GM12878 (cell line): ENCODE measurements around the gene SLC9A3. TPM values are rescaled to one million over a fixed set of nuclear protein-coding genes. Genes with fewer than 3 reads are reported as not detected.

ENCODE experiments used
- ATAC-seq: fragments of 200-7000 bp; cut with Tn5 transposase; 3 replicates; pipeline ENCODE4 v1.9.1; 2020; ENCODE audit warnings: mild to moderate bottlenecking, moderate library complexity
- BruUV-seq: library from RNA; stranded (reverse); fragments of 400-500 nt; replicated peaks from 2 replicates; lab custom pipeline; 2021; lab: Mats Ljungman, UMichigan
- CTCF ChIA-PET: fragments of 300-600 bp; sonication (Branson Sonifier 250); formaldehyde crosslinking; extraction: SDS; loops from one replicate; lab custom pipeline; 2021; ENCODE audit warnings: inconsistent platforms; lab: Yijun Ruan, JAX
- POLR2A ChIA-PET: fragments of 350-600 bp; formaldehyde crosslinking; extraction: SDS; loops from one replicate; lab custom pipeline; 2021; ENCODE audit warnings: inconsistent platforms; lab: Charles Lee
- RAD21 ChIA-PET: fragments of 300-600 bp; sonication (Branson Sonifier 250); formaldehyde crosslinking; loops from one replicate; lab custom pipeline; 2023; ENCODE audit warnings: antibody characterized with exemption; ENCODE audit not compliant: unreplicated experiment; lab: Charles Lee
- SMC1A ChIA-PET: fragments of 300-600 bp; sonication (Branson Sonifier 250); formaldehyde crosslinking; loops from one replicate; lab custom pipeline; 2023; ENCODE audit not compliant: unreplicated experiment, uncharacterized antibody; lab: Charles Lee
- DNase-seq: peaks from one replicate; pipeline ENCODE4 v3.0.0-alpha.2; 2011; ENCODE audit warnings: low read depth, low spot score
- FAIRE-seq: peaks from 3 replicates; lab custom pipeline; 2011; peaks lifted over from hg19 to GRCh38; lab: Jason Lieb, UNC
- H2AFZ ChIP-seq: 2 replicates; pipeline ENCODE4 v1.6.0; 2011; ENCODE audit warnings: low read depth, low read length, control low read depth; ENCODE audit not compliant: control insufficient read depth
- H3K27ac ChIP-seq: 2 replicates; pipeline ENCODE4 v1.5.1; 2011; ENCODE audit warnings: control low read depth; ENCODE audit not compliant: control insufficient read depth, insufficient read depth
- H3K27me3 ChIP-seq, 2 experiments: replicated peaks in 1 of 2; 2 replicates each; pipeline versions ENCODE4 v1.6.0 to v1.6.1; 2011; ENCODE audit warnings: low read length in 1 of 2; ENCODE audit not compliant: control insufficient read depth in 2 of 2, insufficient read depth in 2 of 2
- H3K36me3 ChIP-seq, 2 experiments: 2 replicates each; pipeline ENCODE4 v1.5.1; 2011; ENCODE audit warnings: low read length in 1 of 2; ENCODE audit not compliant: control insufficient read depth in 2 of 2, insufficient read depth in 2 of 2
- H3K4me1 ChIP-seq: 2 replicates; pipeline ENCODE4 v1.6.1; 2011; ENCODE audit warnings: mild to moderate bottlenecking, low read length, moderate library complexity, mixed read lengths; ENCODE audit not compliant: control insufficient read depth, insufficient read depth
- H3K4me2 ChIP-seq: 2 replicates; pipeline ENCODE4 v1.6.0; 2011; ENCODE audit warnings: control low read depth; ENCODE audit not compliant: control insufficient read depth, insufficient read depth
- H3K4me3 ChIP-seq: fragments of 200-600 bp; sonication (generic); 2 replicates; pipeline ENCODE4 v1.5.1; 2016
- H3K79me2 ChIP-seq: 2 replicates; pipeline ENCODE4 v1.6.0; 2011; ENCODE audit warnings: low read length; ENCODE audit not compliant: control insufficient read depth, insufficient read depth
- H3K9ac ChIP-seq: 2 replicates; pipeline ENCODE4 v1.8.0; 2011; ENCODE audit warnings: low read length, control low read depth, mixed read lengths; ENCODE audit not compliant: control insufficient read depth, insufficient read depth
- H3K9me3 ChIP-seq: replicated peaks from 3 replicates; pipeline ENCODE4 v1.5.1; 2011; ENCODE audit warnings: mild to moderate bottlenecking, low read length; ENCODE audit not compliant: control insufficient read depth, insufficient read depth
- H4K20me1 ChIP-seq: 2 replicates; pipeline ENCODE4 v1.6.0; 2011; ENCODE audit not compliant: control insufficient read depth, insufficient read depth
- CHD4 ChIP-seq: fragments of 200-600 bp; sonication (generic); IDR thresholded peaks from 2 replicates; pipeline ENCODE4 v1.6.1; 2016; ENCODE audit warnings: mild to moderate bottlenecking
- KAT2A ChIP-seq: conservative IDR thresholded peaks from 2 replicates; pipeline ENCODE4 v1.6.1; 2011; ENCODE audit warnings: low read depth, low read length; ENCODE audit not compliant: control insufficient read depth
- MYB ChIP-seq: fragments of 150-350 bp; IDR thresholded peaks from 2 replicates; pipeline ENCODE4 v1.6.1; 2014; ENCODE audit warnings: mild to moderate bottlenecking, low read depth, low read length, borderline replicate concordance
- NFXL1 ChIP-seq: fragments of 450-650 bp; IDR thresholded peaks from 2 replicates; pipeline ENCODE4 v1.6.1; 2017; ENCODE audit warnings: antibody characterized with exemption, mild to moderate bottlenecking, borderline replicate concordance
- NRF1 ChIP-seq: conservative IDR thresholded peaks from 2 replicates; pipeline ENCODE4 v1.6.1; 2011; ENCODE audit warnings: mild to moderate bottlenecking, low read depth, low read length, improper control_type of control experiment
- RAD21 ChIP-seq: IDR thresholded peaks from 2 replicates; pipeline ENCODE4 v1.6.1; 2011; ENCODE audit warnings: mild to moderate bottlenecking, low read depth, low read length, moderate library complexity; ENCODE audit not compliant: insufficient read depth
- RUNX3 ChIP-seq: IDR thresholded peaks from 2 replicates; pipeline ENCODE4 v1.6.1; 2012; ENCODE audit warnings: low read length, inconsistent platforms
- STAT1 ChIP-seq: fragments of 450-650 bp; conservative IDR thresholded peaks from 2 replicates; pipeline ENCODE4 v1.6.1; 2014; ENCODE audit warnings: antibody characterized with exemption, mild to moderate bottlenecking
- USF1 ChIP-seq: IDR thresholded peaks from 2 replicates; pipeline ENCODE4 v1.6.1; 2011; ENCODE audit warnings: borderline replicate concordance, low read depth, mild to moderate bottlenecking, moderate library complexity, mixed read lengths, low read length; ENCODE audit not compliant: insufficient read depth; ENCODE audit errors: extremely low read length
- WRNIP1 ChIP-seq: IDR thresholded peaks from 2 replicates; pipeline ENCODE4 v1.6.1; 2011; ENCODE audit warnings: low read depth, low read length, improper control_type of control experiment, borderline replicate concordance
- ZNF207 ChIP-seq: fragments of 450-650 bp; IDR thresholded peaks from 2 replicates; pipeline ENCODE4 v1.6.1; 2014; ENCODE audit warnings: antibody characterized with exemption, mild to moderate bottlenecking, borderline replicate concordance
- ZNF384 ChIP-seq: IDR thresholded peaks from 2 replicates; pipeline ENCODE4 v1.6.1; 2012; ENCODE audit warnings: low read depth, mild to moderate bottlenecking, low read length, improper control_type of control experiment, borderline replicate concordance
- WGBS: methylation state at CpG from one replicate; pipeline ENCODE4 v1.1.6; 2016; ENCODE audit warnings: low lambda C conversion rate; ENCODE audit not compliant: insufficient replicate concordance, insufficient coverage; ENCODE audit errors: missing lambda C conversion rate; 5-methylcytosine and 5-hydroxymethylcytosine counted together
- in situ Hi-C: fragments of 300-500 bp; cut with MboI; formaldehyde crosslinking; loops from 9 replicates; pipeline ENCODE4 v1.14.3; 2018; ENCODE audit warnings: mixed read lengths
- intact Hi-C: fragments of 100-400 bp; cut with micrococcal nuclease; formaldehyde crosslinking; loops from one replicate; pipeline ENCODE4 v1.14.2; 2022; ENCODE audit not compliant: unreplicated experiment
- polyA plus RNA-seq, 11 experiments: library from polyadenylated mRNA; depleted of rRNA in 4 of 11; unstranded in 6 of 11; stranded (reverse) in 5 of 11; fragments of >200 nt; fragmentation: Nextera tagmentation in 4 of 11; fragmentation: Illumina TruSeq in 1 of 11; extraction: Ambion mirVana in 4 of 11; extraction: Trizol in 1 of 11; gene quantifications; 1 replicate in 1 of 11; 2 replicates in 10 of 11; pipeline versions ENCODE4 v1.2.1 to v1.2.3, GENCODE V29; 2011 to 2016; ENCODE audit warnings: inconsistent platforms in 2 of 11, missing spikeins in 2 of 11, low read depth in 1 of 11
- total RNA-seq, 4 experiments: library from RNA; depleted of rRNA in 3 of 4; stranded (reverse); fragments of >200 nt in 3 of 4; fragmentation: Illumina TruSeq in 1 of 4; extraction: Trizol in 1 of 4; gene quantifications; 2 replicates each; pipeline versions ENCODE4 v1.2.1 to v1.2.3, GENCODE V29; 2013 to 2021
- TF ChIP-seq, protein P1 (sequence below): IDR thresholded peaks from 2 replicates; pipeline ENCODE4 v1.6.1; 2011; ENCODE audit warnings: low read depth, low read length, improper control_type of control experiment, borderline replicate concordance

SLC9A3 gene
- total and polyA plus RNA-seq, 10 of the 15 experiments (the other 5 are each of a cell fraction or from before 2014, with no cell fraction given): 0.04 to 5.2 (median 2.3) TPM; not detected in 1

DNA sequence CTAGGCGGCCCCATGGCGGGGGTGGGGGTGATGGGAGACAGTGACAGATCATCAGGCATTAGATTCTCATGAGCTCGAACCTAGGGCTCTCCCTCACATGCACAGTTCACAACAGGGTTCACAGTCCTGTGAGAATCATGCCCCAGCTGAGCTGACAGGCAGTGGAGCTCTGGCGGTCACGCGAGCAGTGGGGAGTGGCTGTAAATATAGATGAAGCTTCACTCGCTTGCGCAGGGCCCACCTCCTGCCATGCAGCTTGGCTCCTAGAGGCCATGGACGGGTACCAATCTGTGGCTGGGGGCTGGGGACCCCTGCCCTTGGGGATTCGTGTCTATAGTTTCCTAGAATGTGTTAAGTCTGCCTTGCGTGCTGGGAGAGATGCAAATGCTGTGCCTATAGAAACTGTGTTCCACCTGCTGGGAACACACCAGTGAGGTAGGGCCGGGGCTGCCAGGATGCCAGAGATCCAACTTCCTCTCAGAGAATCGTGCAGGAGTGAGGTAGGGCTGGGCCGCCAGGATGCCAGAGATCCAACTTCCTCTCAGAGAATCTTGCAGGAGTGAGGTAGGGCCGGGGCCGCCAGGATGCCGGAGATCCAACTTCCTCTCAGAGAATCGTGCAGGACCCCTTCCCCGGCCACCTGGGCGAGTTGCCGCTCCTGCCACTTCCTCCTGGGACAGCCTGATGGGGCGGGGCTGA is 95.3 kb downstream of the SLC9A3 start:
- ATAC-seq (no peak), FAIRE-seq (no peak), DNase-seq (no peak)
- no peaks in the 10 kb centered on the region for H3K27me3 ChIP-seq
- no peak overlapping the region for H3K4me2 ChIP-seq
- no peaks in the 10 kb centered on the region for H3K9me3 ChIP-seq
- H3K79me2 ChIP-seq: no peaks in the 10 kb centered on the region; the same call in none of the 2 replicates
- H3K4me1 ChIP-seq: peaks cover 27% of the 10 kb centered on the region
- H4K20me1 ChIP-seq: no peaks in the 10 kb centered on the region
- H3K27ac ChIP-seq: no peak overlapping the region
- in situ Hi-C loops: no loop called here
- no peak overlapping the region for H3K4me3 ChIP-seq
- peaks cover 3 to 21% of the 10 kb centered on the region in 2 experiments; a peak in 3 of 4 replicates for H3K36me3 ChIP-seq
- POLR2A ChIA-PET: no interaction called here
- H3K9ac ChIP-seq: no peak overlapping the region
- RAD21 ChIA-PET: interaction anchor here (6.0 kb wide), 1 partner anchor 112 kb away, joined by 82 read pairs; no protein-coding TSS in a partner anchor
- CTCF ChIA-PET: interaction anchor here (1.2 to 6.4 kb wide), 2 partner anchors 17 to 110 kb away, joined by 5 to 126 read pairs; partner anchors contain the start of gene AHRR
- H2AFZ ChIP-seq: no peak overlapping the region
- intact Hi-C loops: no loop called here
- BruUV-seq: no TSS peak
- SMC1A ChIA-PET: interaction anchor here (0.6 to 1.5 kb wide), 2 partner anchors 109 to 112 kb away, joined by 3 to 9 read pairs; no protein-coding TSS in a partner anchor
- no peak for TF ChIP-seq WRNIP1
- TF ChIP-seq, protein P1, sequence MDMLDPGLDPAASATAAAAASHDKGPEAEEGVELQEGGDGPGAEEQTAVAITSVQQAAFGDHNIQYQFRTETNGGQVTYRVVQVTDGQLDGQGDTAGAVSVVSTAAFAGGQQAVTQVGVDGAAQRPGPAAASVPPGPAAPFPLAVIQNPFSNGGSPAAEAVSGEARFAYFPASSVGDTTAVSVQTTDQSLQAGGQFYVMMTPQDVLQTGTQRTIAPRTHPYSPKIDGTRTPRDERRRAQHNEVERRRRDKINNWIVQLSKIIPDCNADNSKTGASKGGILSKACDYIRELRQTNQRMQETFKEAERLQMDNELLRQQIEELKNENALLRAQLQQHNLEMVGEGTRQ: no peak
- WGBS: 60% methylated on average over 22 of the region's 22 CpGs

- DNase-seq (no peak), ATAC-seq (no peak), FAIRE-seq (no peak)
- Histone ChIP-seq H3K4me2 (no peak overlapping the region), H3K9ac (no peak overlapping the region), H4K20me1 (no peaks in the 10 kb centered on the region), H3K27me3 (no peaks in the 10 kb centered on the region), H2AFZ (no peak overlapping the region), H3K36me3 (peaks cover 3 to 21% of the 10 kb centered on the region in 2 experiments; a peak in 3 of 4 replicates), H3K79me2 (no peaks in the 10 kb centered on the region; the same call in none of the 2 replicates), H3K27ac (no peak overlapping the region), H3K4me1 (peaks cover 30% of the 10 kb centered on the region), H3K9me3 (no peaks in the 10 kb centered on the region), H3K4me3 (no peak overlapping the region)
- in situ Hi-C loops: no loop called here
- SMC1A ChIA-PET: interaction anchor here (0.6 to 1.5 kb wide), 2 partner anchors 108 to 112 kb away, joined by 3 to 9 read pairs; no protein-coding TSS in a partner anchor
- POLR2A ChIA-PET: no interaction called here
- CTCF ChIA-PET: interaction anchor here (0.7 to 6.4 kb wide), 3 partner anchors 18 to 110 kb away, joined by 3 to 126 read pairs (median 5); partner anchors contain the start of gene AHRR
- RAD21 ChIA-PET: interaction anchor here (6.0 kb wide), 1 partner anchor 111 kb away, joined by 82 read pairs; no protein-coding TSS in a partner anchor
- WGBS: 75% methylated on average over 11 of the region's 11 CpGs
- intact Hi-C loops: no loop called here
- BruUV-seq: no TSS peak
- TF ChIP-seq NRF1 (no peak), USF1 (no peak), MYB (no peak), KAT2A (no peak), NFXL1 (no peak), RAD21 (no peak), ZNF207 (no peak), ZNF384 (no peak), CHD4 (no peak), STAT1 (no peak), RUNX3 (no peak)
- TF ChIP-seq, protein P1: no peak
Measured at GRCh38 chr5:428219-428618, 96.0 kb downstream of the SLC9A3 start.
